Activated CD8-positive, alpha-beta memory T cell treated with anti-CD3 and anti-CD28 coated beads, Interleukin-2, amount 10 ng/mL, durations not matched to agents 7 days and 5 days (primary cell): ENCODE results near the gene NOP9. TPM values are rescaled to one million over a fixed set of nuclear protein-coding genes. Genes with fewer than 3 reads are reported as not detected.

ENCODE experiments used
- ATAC-seq: fragments of 150-1000 bp; cut with Tn5 transposase; one replicate; pipeline ENCODE4 v1.10.0; 2021; ENCODE audit warnings: moderate library complexity
- CTCF ChIA-PET: fragments of 350-600 bp; sonication (Branson Sonifier 250); formaldehyde crosslinking; loops from one replicate; lab custom pipeline; 2021; ENCODE audit warnings: antibody characterized with exemption; lab: Charles Lee
- DNase-seq: peaks from one replicate; pipeline ENCODE4 v3.0.0-alpha.2; 2020
- H3K27ac Mint-ChIP-seq: one replicate; pipeline ENCODE4 v1.8.0; 2021; ENCODE audit warnings: mild to moderate bottlenecking, mixed read lengths
- H3K27me3 Mint-ChIP-seq: one replicate; pipeline ENCODE4 v1.8.0; 2021; ENCODE audit warnings: mixed read lengths
- H3K36me3 Mint-ChIP-seq: one replicate; pipeline ENCODE4 v1.8.0; 2021; ENCODE audit warnings: mild to moderate bottlenecking, mixed read lengths
- H3K4me1 Mint-ChIP-seq: one replicate; pipeline ENCODE4 v1.8.0; 2021; ENCODE audit warnings: mixed read lengths
- H3K4me3 Mint-ChIP-seq: one replicate; pipeline ENCODE4 v1.8.0; 2021; ENCODE audit warnings: mild to moderate bottlenecking, moderate library complexity, mixed read lengths
- H3K9me3 Mint-ChIP-seq: one replicate; pipeline ENCODE4 v1.8.0; 2022; ENCODE audit warnings: low read depth, mixed read lengths
- total RNA-seq, 2 experiments: library from RNA; stranded (reverse); gene quantifications; one replicate each; pipeline ENCODE4 v1.2.3, GENCODE V29; 2021

The NOP9 gene
- total RNA-seq, 2 experiments from 2014 or later: 34.2 to 38.3 TPM

DNA sequence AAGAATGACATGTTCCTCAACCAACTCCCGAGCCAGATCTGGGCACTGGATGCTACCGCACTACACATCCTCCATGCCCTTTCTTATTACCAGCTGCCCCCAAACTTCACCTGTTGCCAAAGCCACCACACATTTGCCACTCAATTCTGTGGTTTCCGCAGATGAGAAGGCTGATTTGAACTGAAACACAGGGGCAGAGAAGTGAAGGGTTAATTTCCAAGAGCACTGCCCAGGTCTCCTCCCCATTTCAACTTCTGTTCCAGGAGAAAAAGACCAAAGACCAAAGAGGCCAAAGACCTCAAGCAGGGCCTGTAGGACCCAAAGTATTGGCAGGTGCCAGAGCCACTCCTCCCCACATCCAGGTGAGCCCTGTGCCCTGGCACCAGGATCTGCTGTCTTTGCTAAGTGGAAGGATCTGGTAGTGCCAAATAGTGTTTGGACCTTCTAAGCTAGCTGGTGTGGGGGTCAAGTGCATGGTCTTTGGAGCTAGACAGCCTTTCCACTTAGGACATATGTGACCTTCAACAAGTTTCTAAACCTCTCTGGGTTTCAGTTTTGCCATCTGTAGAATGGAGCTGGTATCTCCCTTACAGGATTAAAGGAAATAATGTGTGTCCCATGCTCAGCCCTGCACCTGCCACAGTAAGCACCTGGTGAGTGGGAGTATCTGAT is 8.1 kb upstream of the NOP9 start:
- peaks cover 18% of the 10 kb centered on the region for H3K27me3 Mint-ChIP-seq
- CTCF ChIA-PET: interaction anchor here (2.1 to 5.1 kb wide), 8 partner anchors 13 to 49 kb away, joined by 6 to 35 read pairs (median 12); partner anchors contain the start of genes CIDEB, LTB4R, LTB4R2 and RABGGTA
- no peaks in the 10 kb centered on the region for H3K9me3 Mint-ChIP-seq
- no peak for ATAC-seq
- H3K27ac Mint-ChIP-seq: no peak overlapping the region
- peaks cover 41% of the 10 kb centered on the region for H3K4me1 Mint-ChIP-seq
- no peak for DNase-seq
- H3K36me3 Mint-ChIP-seq: peaks cover 42% of the 10 kb centered on the region
- no peak overlapping the region for H3K4me3 Mint-ChIP-seq

DNA sequence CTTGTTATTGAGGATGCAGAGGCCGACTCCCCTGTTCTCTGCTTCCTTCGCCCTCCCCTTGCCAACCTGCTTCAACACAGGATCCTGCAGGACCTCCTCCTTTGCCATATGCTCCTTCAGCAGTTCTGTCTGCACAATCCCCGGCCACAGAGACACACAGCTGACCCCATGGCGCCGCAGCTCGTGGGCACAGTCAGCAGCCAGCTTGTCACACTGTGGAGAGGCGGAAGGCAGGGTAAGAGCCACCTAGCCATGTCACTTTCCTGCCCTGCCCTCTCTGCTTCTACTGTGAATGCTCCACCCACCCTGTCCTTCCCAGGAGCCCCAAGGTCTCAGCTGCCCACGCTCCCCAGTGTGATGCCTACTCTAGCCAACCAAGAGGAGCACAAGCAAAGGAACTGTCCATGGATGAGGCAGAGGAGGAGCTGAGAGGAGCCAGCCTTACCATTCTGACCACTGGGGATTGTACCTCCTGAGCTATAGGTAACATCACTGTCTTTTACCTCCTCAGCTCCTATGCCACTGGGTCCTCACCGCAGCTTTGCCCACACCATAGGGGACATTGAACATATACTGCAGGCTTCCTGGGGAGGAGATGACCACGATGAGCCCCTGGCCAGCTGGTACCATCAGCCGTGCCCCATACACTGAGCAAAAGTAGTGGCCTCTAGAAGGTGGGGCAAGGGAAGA is 7.4 kb upstream of the NOP9 start:
- no peaks in the 10 kb centered on the region for H3K9me3 Mint-ChIP-seq
- peaks cover 45% of the 10 kb centered on the region for H3K36me3 Mint-ChIP-seq
- H3K4me1 Mint-ChIP-seq: peaks cover 48% of the 10 kb centered on the region
- peaks cover 16% of the 10 kb centered on the region for H3K27me3 Mint-ChIP-seq
- H3K4me3 Mint-ChIP-seq: no peak overlapping the region
- CTCF ChIA-PET: interaction anchor here (1.1 to 5.1 kb wide), 9 partner anchors 13 to 139 kb away, joined by 4 to 35 read pairs (median 10); partner anchors contain the start of genes LTB4R, LTB4R2, MDP1 and RABGGTA
- H3K27ac Mint-ChIP-seq: no peak overlapping the region
- DNase-seq: no peak
- ATAC-seq: no peak

DNA sequence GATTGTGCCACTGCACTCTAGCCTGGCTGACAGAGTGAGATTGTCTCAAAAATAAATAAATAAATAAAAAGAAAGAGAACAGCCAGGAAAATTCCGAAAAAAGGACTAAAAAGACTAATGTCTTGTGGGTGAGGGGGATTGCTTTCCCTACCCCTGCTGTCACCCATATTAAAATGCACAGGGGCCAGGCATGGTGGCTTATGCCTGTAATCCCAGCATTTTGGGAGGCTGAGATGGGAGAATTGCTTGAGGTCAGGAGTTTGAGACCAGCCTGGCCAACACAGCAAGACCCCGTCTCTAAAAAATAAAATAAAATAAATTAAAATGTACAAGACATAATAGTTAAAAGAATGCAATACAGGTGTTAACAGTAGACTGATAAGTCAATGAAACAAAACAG is 6.1 kb upstream of the NOP9 start:
- H3K36me3 Mint-ChIP-seq: peaks cover 44% of the 10 kb centered on the region
- H3K27me3 Mint-ChIP-seq: peaks cover 7% of the 10 kb centered on the region
- no peak for ATAC-seq
- no peak for DNase-seq
- H3K4me1 Mint-ChIP-seq: peaks cover 50% of the 10 kb centered on the region
- CTCF ChIA-PET: interaction anchor here (1.1 to 5.1 kb wide), 8 partner anchors 15 to 137 kb away, joined by 4 to 35 read pairs (median 8); partner anchors contain the start of genes MDP1, RABGGTA and TINF2
- H3K4me3 Mint-ChIP-seq: no peak overlapping the region
- no peaks in the 10 kb centered on the region for H3K9me3 Mint-ChIP-seq
- no peak overlapping the region for H3K27ac Mint-ChIP-seq

DNA sequence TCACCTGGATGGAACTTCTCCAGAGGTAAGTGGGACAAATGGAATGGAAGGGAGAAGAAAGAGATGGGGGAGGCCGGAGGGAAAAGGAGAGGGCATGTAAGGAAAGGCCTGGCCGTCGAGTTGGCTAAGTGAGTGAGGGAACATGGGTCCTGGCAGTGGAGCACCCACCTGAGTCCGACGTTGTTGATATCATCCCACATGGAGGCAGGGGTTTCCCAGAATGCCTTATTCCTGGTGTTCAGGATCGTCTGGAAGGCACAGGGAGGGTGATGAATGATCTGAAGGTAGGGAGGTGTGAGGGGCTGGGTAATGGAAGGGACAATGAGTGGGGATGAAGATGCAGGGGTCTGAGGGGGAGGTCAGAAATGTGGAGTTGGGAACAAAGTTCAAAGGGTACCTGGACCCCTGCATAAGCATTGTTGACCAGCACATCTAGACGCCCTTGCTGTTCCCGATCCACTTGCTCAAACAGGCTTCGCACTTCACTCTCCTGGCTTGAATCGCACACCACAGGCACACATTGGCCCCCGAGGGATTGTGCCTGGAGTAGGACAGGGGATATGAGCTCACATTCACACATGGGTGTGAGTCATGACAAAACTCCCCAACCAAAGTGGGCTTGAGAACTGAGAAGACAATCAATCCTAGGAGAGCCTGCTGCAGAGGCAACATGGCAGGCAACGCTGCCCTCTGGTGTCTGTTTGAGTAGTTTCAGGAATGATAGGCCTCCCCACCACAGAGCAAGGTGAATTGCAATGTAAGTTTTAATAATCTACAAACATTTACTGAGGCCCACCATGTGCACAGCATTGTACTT is 3.1 kb upstream of the NOP9 start:
- peaks cover 27% of the 10 kb centered on the region for H3K36me3 Mint-ChIP-seq
- ATAC-seq: peak; percentile 55
- no peak overlapping the region for H3K4me3 Mint-ChIP-seq
- peak overlapping the region; percentile 81 for H3K27ac Mint-ChIP-seq
- DNase-seq: peak; percentile 81
- H3K27me3 Mint-ChIP-seq: no peaks in the 10 kb centered on the region
- H3K4me1 Mint-ChIP-seq: peaks cover 51% of the 10 kb centered on the region
- CTCF ChIA-PET: interaction anchor here (0.6 to 20.8 kb wide), 19 partner anchors 13 to 188 kb away, joined by 3 to 541 read pairs (median 6); partner anchors contain the start of genes CHMP4A, CIDEB, EMC9 and GMPR2
- H3K9me3 Mint-ChIP-seq: no peaks in the 10 kb centered on the region

DNA sequence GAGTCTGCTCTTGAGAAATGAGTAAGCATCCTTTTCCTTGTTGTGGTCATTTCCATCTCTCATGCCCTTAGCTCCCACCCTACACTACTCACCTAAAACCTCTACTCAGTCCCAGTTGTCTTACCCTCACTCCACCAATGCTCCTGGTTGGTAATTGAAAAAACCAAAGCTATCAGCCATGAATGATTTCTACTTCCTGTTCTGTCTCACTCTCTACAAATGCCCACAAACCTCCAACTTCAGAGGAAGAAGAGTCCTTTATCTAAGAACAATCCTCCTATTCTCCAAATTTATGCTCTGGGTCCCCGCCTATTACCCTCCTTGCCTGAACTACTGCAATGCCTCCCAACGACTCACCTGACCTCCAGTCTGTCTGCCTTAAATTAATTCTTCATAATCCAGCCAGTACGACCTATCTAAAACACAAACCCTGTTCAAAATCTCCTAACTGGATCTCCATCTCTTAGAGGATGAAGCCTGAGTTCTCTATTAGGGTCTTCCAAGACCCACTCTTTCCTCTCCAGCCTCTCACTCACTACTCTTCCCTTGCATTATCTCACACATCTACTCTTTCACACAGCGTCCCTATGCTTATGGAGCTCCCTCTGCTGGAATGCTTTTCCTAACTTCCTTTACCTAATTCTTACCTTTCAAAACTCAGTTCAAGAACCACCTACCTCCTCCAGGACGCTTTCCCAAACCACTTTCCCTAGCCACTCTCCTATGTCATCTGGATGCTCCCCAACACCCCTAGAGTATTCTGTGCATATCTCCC is 2.3 kb upstream of the NOP9 start:
- Mint-ChIP-seq H3K4me1 (peaks cover 55% of the 10 kb centered on the region), H3K27ac (peak overlapping the region; percentile 81), H3K9me3 (no peaks in the 10 kb centered on the region), H3K27me3 (no peaks in the 10 kb centered on the region), H3K4me3 (peak overlapping the region; percentile 12), H3K36me3 (peaks cover 22% of the 10 kb centered on the region)
- ATAC-seq: peak; percentile 6
- DNase-seq: no peak
- CTCF ChIA-PET: interaction anchor here (1.0 to 20.8 kb wide), 18 partner anchors 12 to 188 kb away, joined by 3 to 541 read pairs (median 6); partner anchors contain the start of genes CHMP4A, CIDEB, EMC9 and GMPR2

DNA sequence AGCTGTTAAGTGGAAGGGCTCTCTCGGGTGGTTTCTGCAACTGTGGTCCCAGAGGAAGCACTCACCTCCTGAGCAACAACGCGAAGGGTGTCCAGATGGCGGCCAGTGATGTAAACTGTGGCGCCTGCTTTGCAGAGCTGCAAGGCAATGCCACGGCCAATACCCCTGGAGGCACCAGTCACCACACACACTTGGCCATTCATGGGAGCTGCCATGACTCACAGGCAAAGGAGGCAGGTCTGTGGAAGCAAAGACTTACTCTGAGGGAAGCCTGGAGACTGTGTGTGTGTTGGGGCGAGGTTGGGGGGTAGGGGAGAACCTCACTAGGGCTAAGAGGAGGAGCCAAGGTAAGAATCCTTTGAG is 777 bp upstream of the NOP9 start:
- CTCF ChIA-PET: interaction anchor here (1.2 to 20.8 kb wide), 10 partner anchors 9 to 241 kb away, joined by 3 to 541 read pairs (median 30); partner anchors contain the start of genes CHMP4A, CIDEB, EMC9 and GMPR2
- peaks cover 26% of the 10 kb centered on the region for H3K36me3 Mint-ChIP-seq
- no peak for DNase-seq
- H3K27me3 Mint-ChIP-seq: no peaks in the 10 kb centered on the region
- peak overlapping the region; percentile 89 for H3K27ac Mint-ChIP-seq
- peak overlapping the region; percentile 86 for H3K4me3 Mint-ChIP-seq
- ATAC-seq: peak; percentile 4
- no peaks in the 10 kb centered on the region for H3K9me3 Mint-ChIP-seq
- peaks cover 55% of the 10 kb centered on the region for H3K4me1 Mint-ChIP-seq

DNA sequence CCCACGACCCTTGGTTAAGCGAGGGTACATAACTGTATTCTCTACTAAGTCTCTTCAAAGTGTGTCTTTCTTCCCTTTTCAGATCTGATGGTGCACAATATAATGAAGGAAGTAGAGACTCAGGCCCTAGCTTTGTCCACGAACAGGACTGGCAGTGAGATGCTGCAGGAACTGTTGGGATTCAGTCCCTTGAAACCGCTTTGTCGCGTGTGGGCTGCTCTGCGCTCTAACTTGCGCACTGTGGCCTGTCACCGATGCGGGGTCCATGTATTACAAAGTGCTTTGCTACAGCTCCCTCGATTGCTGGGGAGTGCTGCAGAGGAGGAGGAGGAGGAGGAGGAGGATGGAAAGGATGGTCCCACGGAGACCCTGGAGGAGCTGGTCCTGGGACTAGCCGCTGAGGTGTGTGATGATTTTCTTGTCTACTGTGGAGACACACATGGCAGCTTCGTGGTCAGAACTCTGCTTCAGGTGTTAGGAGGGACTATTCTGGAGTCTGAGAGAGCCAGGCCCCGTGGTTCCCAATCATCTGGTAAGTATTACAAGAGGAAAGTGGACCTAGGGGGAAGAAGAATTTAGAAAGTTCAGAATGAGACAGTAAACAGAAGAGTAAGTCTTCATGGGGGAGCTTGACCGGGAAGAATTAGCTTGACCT is 803 bp downstream of the NOP9 start:
- peak overlapping the region; percentile 89 for H3K27ac Mint-ChIP-seq
- CTCF ChIA-PET: interaction anchor here (1.0 to 20.8 kb wide), 11 partner anchors 9 to 242 kb away, joined by 3 to 541 read pairs (median 20); partner anchors contain the start of genes CHMP4A, CIDEB, GMPR2 and LTB4R
- H3K27me3 Mint-ChIP-seq: no peaks in the 10 kb centered on the region
- H3K4me1 Mint-ChIP-seq: peaks cover 54% of the 10 kb centered on the region
- no peaks in the 10 kb centered on the region for H3K9me3 Mint-ChIP-seq
- H3K36me3 Mint-ChIP-seq: peaks cover 37% of the 10 kb centered on the region
- peak overlapping the region; percentile 86 for H3K4me3 Mint-ChIP-seq
- no peak for ATAC-seq
- no peak for DNase-seq

DNA sequence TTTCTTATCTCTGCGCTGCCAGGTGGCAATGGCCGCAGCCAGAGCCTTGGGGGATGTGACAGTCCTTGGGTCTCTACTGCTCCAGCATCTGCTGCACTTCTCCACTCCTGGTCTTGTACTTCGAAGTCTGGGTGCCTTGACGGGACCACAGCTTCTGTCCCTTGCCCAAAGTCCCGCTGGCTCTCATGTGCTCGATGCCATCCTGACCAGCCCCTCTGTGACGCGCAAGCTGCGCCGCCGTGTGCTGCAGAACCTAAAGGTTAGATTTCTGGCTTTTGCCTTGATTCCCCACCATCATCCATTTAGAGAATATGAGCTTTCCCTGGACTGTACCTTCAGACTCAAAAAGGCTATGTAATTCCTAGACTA is 4.4 kb downstream of the NOP9 start:
- Mint-ChIP-seq H3K36me3 (peaks cover 42% of the 10 kb centered on the region), H3K9me3 (no peaks in the 10 kb centered on the region), H3K27ac (no peak overlapping the region), H3K27me3 (no peaks in the 10 kb centered on the region), H3K4me3 (no peak overlapping the region), H3K4me1 (peaks cover 37% of the 10 kb centered on the region)
- CTCF ChIA-PET: interaction anchor here (0.9 to 20.8 kb wide), 3 partner anchors 6 to 61 kb away, joined by 3 to 541 read pairs (median 169); partner anchors contain the start of genes CIDEB, GMPR2, LTB4R and LTB4R2
- no peak for ATAC-seq
- DNase-seq: no peak

DNA sequence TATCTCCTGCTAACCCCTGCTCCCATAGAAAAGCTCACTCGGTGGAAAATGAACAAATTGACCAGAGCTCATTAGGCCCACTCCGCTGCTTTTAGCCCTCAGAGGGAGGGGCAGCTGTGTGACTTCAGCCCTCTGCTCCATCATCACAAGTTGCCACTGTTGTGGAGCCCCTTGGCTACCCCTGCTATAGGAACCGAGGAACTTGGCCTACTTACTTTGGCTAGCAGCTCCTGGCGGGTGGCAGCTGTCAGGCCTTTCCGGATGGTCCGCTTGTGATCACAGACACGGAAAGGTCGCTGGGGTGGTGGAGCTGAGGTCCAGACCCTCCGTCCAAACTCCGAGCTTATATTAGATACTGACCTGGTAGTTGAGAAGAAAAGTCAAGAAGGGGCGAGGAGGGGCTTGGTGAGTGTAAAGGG is 7.5 kb downstream of the NOP9 start:
- H3K9me3 Mint-ChIP-seq: no peaks in the 10 kb centered on the region

DNA sequence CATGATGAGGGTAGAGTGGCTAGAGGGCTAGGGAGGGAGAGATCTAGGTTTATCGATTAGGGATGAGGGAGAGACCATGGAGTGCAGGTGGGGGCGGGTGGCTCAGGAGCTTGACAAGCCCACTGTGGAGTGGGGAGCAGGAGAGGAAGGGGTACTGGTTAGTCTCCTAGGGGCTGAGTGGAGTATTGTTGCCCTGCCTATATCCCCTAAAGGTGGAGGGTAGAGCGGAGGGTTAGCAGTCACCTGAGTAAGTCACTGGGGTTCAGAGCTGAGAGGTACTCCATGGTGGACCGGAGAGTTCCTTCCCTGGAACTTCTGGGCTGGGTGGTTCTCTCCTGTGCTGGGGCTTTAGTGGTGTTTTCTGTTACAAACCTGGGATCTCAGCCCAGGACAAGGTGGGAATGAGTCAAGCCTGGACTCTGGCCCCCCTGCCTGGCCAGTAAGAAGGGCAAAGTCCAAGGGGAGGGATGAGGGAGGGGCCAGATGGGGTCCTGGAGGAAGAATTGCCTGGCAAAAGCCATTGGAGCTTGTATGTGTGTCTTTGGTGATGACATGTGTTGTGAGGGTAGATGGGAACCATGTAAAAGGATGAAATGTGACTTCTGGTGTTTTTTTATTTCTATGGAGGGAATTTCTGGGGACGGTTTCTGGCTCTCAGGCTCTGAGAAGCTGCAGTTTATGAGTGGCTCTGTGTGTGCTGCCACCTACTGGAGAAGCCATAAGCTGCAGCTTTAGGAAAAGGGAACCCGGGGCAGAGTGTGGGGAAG is 8.1 kb downstream of the NOP9 start, which contains the start of gene CIDEB:
Gene CIDEB, minus strand, starts transcription at position 403 of the 767 bp plus-strand sequence. Its CDS starts 119 bp downstream, at position 284.
- Mint-ChIP-seq H3K36me3 (peaks cover 41% of the 10 kb centered on the region), H3K4me1 (peaks cover 42% of the 10 kb centered on the region)

More for the DNA sequence above, 7.5 kb downstream of the NOP9 start:
- peaks cover 36% of the 10 kb centered on the region for H3K4me1 Mint-ChIP-seq
- DNase-seq (no peak), ATAC-seq (no peak)
- no peak overlapping the region for H3K4me3 Mint-ChIP-seq
- CTCF ChIA-PET: interaction anchor here (0.6 to 20.8 kb wide), 17 partner anchors 8 to 214 kb away, joined by 3 to 541 read pairs (median 20); partner anchors contain the start of genes ADCY4, CBLN3, DHRS1 and GMPR2
- no peaks in the 10 kb centered on the region for H3K27me3 Mint-ChIP-seq
- peaks cover 45% of the 10 kb centered on the region for H3K36me3 Mint-ChIP-seq
- peak overlapping the region; percentile 67 for H3K27ac Mint-ChIP-seq

More for the DNA sequence above, 8.1 kb downstream of the NOP9 start, which contains the start of gene CIDEB:
- H3K27me3 Mint-ChIP-seq: no peaks in the 10 kb centered on the region
- CTCF ChIA-PET: interaction anchor here (0.6 to 20.8 kb wide), 34 partner anchors 9 to 249 kb away, joined by 3 to 541 read pairs (median 6); partner anchors contain the start of genes ADCY4, CBLN3, CHMP4A and DHRS1
- DNase-seq: peak; percentile 76
- H3K4me3 Mint-ChIP-seq: no peak within 1 kb of the TSS
- H3K27ac Mint-ChIP-seq: peak within 1 kb of the TSS; percentile 67
- no peak for ATAC-seq
- H3K9me3 Mint-ChIP-seq: no peaks in the 10 kb centered on the region
